ENCODE results near the gene SAMD11.

SAMD11 gene

DNA sequence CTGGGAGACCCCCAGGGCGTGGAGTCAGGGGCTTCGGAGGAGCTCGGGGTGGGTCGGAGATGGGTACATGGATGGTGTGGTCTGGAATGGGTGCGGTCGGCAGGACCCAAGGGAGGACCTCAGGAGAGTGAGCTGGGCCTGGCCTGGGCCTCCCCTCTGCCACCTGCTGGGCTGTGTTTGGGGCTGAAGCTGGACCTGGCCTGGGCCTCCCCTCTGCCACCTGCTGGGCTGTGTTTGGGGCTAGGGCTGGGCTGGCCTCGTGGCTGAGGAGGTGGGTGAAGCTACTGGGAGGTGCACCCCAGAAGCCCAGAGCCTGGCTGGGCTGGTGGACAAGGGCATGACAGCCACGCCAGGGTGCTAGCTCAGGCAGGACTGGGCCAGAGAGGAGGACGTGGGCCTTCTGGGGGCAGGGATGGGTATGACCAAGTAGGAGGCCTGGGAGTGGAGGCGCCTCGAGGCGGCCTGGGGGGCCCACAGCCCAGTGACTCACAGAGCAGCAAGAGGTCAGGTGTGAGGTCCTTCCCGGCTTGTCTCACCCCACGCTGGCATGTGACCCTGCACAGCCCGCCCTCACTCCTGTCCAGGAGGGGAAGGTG lies 14.5 kb downstream of the SAMD11 start:
- H3K4me3 ChIP-seq (ENCODE audit: low read length), result no peak overlapping the region
- no peak overlapping the region for H3K9ac ChIP-seq (ENCODE audit: low read length)
- H3K4me1 ChIP-seq (ENCODE audit: low read length), result peaks cover 11% of the 10 kb centered on the region; the same call in 1 of the 2 replicates
- H3K9me2 ChIP-seq (replicated peaks; ENCODE audit: insufficient read depth, low read length), result no peaks in the 10 kb centered on the region
- H3F3A ChIP-seq (ENCODE audit: insufficient read depth, low read length), result no peaks in the 10 kb centered on the region
- H4K20me1 ChIP-seq (ENCODE audit: insufficient read depth, low read length), result peaks cover 7% of the 10 kb centered on the region; the same call in 1 of the 2 replicates
- H3K27ac ChIP-seq (ENCODE audit: low read length), result no peak overlapping the region
- H3K4me2 ChIP-seq (ENCODE audit: low read depth, low read length), result no peak overlapping the region
- H3K27me3 ChIP-seq (replicated peaks; ENCODE audit: insufficient read depth, low read length), result peaks cover 85% of the 10 kb centered on the region
- no peaks in the 10 kb centered on the region for H3K79me2 ChIP-seq (ENCODE audit: low read length)
- H3K9me3 ChIP-seq (replicated peaks; ENCODE audit: insufficient read depth, low read length), result no peaks in the 10 kb centered on the region
- no peak overlapping the region for H2AFZ ChIP-seq (ENCODE audit: low read length)
- no peak for TF ChIP-seq EZH2phosphoT487 (IDR thresholded peaks at IDR 0.05; ENCODE audit: low read length)
- TF ChIP-seq EZH2 (optimal IDR thresholded peaks at IDR 0.05; ENCODE audit: low read depth, low read length), result no peak
- TF ChIP-seq CTCF (IDR thresholded peaks at IDR 0.05; ENCODE audit: low read length), result peak; percentile 42
- DNase-seq, result peak; percentile 10
- no peaks in the 10 kb centered on the region for H3K36me3 ChIP-seq (replicated peaks; ENCODE audit: insufficient read depth, low read length)

- Histone ChIP-seq H3K4me3 (ENCODE audit: low read length) (no peak overlapping the region), H3K9ac (ENCODE audit: low read length) (no peak overlapping the region), H3F3A (ENCODE audit: insufficient read depth, low read length) (peaks cover 5% of the 10 kb centered on the region; the same call in 1 of the 2 replicates), H3K27me3 (replicated peaks; ENCODE audit: insufficient read depth, low read length) (peaks cover 82% of the 10 kb centered on the region), H3K4me1 (ENCODE audit: low read length) (peaks cover 16% of the 10 kb centered on the region), H3K4me2 (ENCODE audit: low read depth, low read length) (no peak overlapping the region), H3K36me3 (replicated peaks; ENCODE audit: insufficient read depth, low read length) (no peaks in the 10 kb centered on the region), H3K9me2 (replicated peaks; ENCODE audit: insufficient read depth, low read length) (no peaks in the 10 kb centered on the region), H3K9me3 (replicated peaks; ENCODE audit: insufficient read depth, low read length) (no peaks in the 10 kb centered on the region), H3K79me2 (ENCODE audit: low read length) (no peaks in the 10 kb centered on the region), H3K27ac (ENCODE audit: low read length) (no peak overlapping the region), H2AFZ (ENCODE audit: low read length) (no peak overlapping the region), H4K20me1 (ENCODE audit: insufficient read depth, low read length) (peaks cover 7% of the 10 kb centered on the region; the same call in 1 of the 2 replicates)
- no peak for DNase-seq
- no peak for TF ChIP-seq EZH2 (optimal IDR thresholded peaks at IDR 0.05; ENCODE audit: low read depth, low read length)
- no peak for TF ChIP-seq EZH2phosphoT487 (IDR thresholded peaks at IDR 0.05; ENCODE audit: low read length)
- TF ChIP-seq CTCF (IDR thresholded peaks at IDR 0.05; ENCODE audit: low read length), result peak; percentile 11; the same call in 1 of the 2 replicates
Observed at GRCh38 chr1:938711-939489, 15.2 kb downstream of the SAMD11 start.

GRCh38 chr1:939511-940106 lies 15.9 kb downstream of the SAMD11 start:
- peak overlapping the region; percentile 39 for H3K4me2 ChIP-seq (ENCODE audit: low read depth, low read length)
- TF ChIP-seq EZH2 (optimal IDR thresholded peaks at IDR 0.05; ENCODE audit: low read depth, low read length) (no peak), EZH2phosphoT487 (IDR thresholded peaks at IDR 0.05; ENCODE audit: low read length) (no peak), CTCF (IDR thresholded peaks at IDR 0.05; ENCODE audit: low read length) (no peak)
- peaks cover 21% of the 10 kb centered on the region for H3K4me1 ChIP-seq (ENCODE audit: low read length)
- peaks cover 11% of the 10 kb centered on the region for H3F3A ChIP-seq (ENCODE audit: insufficient read depth, low read length)
- H3K9ac ChIP-seq (ENCODE audit: low read length), result no peak overlapping the region
- no peaks in the 10 kb centered on the region for H3K9me3 ChIP-seq (replicated peaks; ENCODE audit: insufficient read depth, low read length)
- H3K4me3 ChIP-seq (ENCODE audit: low read length), result no peak overlapping the region
- H4K20me1 ChIP-seq (ENCODE audit: insufficient read depth, low read length), result peaks cover 7% of the 10 kb centered on the region; the same call in 1 of the 2 replicates
- H3K9me2 ChIP-seq (replicated peaks; ENCODE audit: insufficient read depth, low read length), result no peaks in the 10 kb centered on the region
- no peaks in the 10 kb centered on the region for H3K79me2 ChIP-seq (ENCODE audit: low read length)
- DNase-seq, result no peak
- H3K36me3 ChIP-seq (replicated peaks; ENCODE audit: insufficient read depth, low read length), result no peaks in the 10 kb centered on the region
- no peak overlapping the region for H3K27ac ChIP-seq (ENCODE audit: low read length)
- H2AFZ ChIP-seq (ENCODE audit: low read length), result no peak overlapping the region
- H3K27me3 ChIP-seq (replicated peaks; ENCODE audit: insufficient read depth, low read length), result peaks cover 82% of the 10 kb centered on the region
